AG04449 (cell line): ENCODE data around the gene KIF3A.

Experiments
- CTCF ChIA-PET: fragments of 350-600 bp; formaldehyde crosslinking; extraction: SDS; loops from one replicate; lab custom pipeline; 2021; ENCODE audit warnings: antibody characterized with exemption; lab: Yijun Ruan, JAX
- POLR2A ChIA-PET: fragments of 400-600, 350-600 bp; formaldehyde crosslinking; extraction: SDS; loops from one replicate; lab custom pipeline; 2020; ENCODE audit warnings: antibody characterized with exemption, inconsistent platforms; lab: Yijun Ruan, JAX
- DNase-seq: peaks from one replicate; pipeline ENCODE4 v3.0.0-alpha.2; 2010; ENCODE audit warnings: low read depth, low spot score
- H3K4me3 ChIP-seq: 2 replicates; pipeline ENCODE4 v1.5.1; 2011; ENCODE audit warnings: low read depth, mild to moderate bottlenecking, control low read depth, low read length
- CTCF ChIP-seq: IDR thresholded peaks from one replicate; pipeline ENCODE4 v1.5.1; 2011; ENCODE audit warnings: mild to moderate bottlenecking, moderate library complexity, low read length, control low read depth, inconsistent platforms; ENCODE audit not compliant: insufficient read depth; ENCODE audit errors: missing control alignments

The KIF3A gene

GRCh38 chr5:132678735-132679134 lies 58.6 kb downstream of the KIF3A start:
- TF ChIP-seq CTCF: no peak
- no peak for DNase-seq
- ChIA-PET POLR2A (no interaction called here), CTCF (interaction anchor here (1.2 to 1.8 kb wide), 3 partner anchors 9 to 151 kb away, joined by 3 to 5 read pairs (median 4); no protein-coding TSS in a partner anchor)
- H3K4me3 ChIP-seq: no peak overlapping the region

DNA sequence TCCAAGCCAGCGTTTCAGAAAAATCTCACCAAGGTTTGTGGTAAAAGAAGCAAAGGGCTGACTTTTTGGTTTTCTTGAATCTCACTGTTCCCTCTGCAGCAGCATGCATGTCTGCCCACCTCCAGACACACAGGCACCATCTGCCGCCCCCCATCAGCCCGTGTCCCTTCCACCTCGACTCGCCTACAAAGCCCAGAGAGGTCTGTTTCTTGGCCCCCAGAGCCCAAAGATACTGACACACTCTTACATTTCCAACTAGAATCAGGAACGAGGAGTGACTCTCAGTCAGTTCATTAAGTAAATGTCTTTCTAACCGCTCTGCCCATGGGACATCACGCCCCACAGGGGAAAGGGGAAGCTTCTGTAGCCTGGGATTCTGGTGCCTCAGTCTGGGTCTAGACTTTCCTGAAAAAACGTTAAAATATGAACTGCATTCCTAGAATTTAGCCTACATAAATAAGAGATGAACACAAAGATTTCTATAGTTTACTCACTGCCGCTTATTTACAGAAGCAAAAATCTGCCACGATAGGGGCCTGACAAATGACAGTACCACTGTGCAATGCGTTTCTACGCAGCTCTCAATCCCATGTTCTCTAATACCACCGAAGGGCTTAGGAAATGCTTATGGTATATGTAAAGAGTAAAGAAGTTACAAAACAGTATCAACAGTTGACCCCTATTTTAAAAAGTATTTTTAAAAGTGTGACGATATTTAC lies 59.5 kb downstream of the KIF3A start:
- ChIA-PET POLR2A (no interaction called here), CTCF (interaction anchor here (0.6 to 1.9 kb wide), 6 partner anchors 9 to 291 kb away, joined by 3 to 8 read pairs (median 4); no protein-coding TSS in a partner anchor)
- DNase-seq: no peak
- no peak overlapping the region for H3K4me3 ChIP-seq
- TF ChIP-seq CTCF: no peak

GRCh38 chr5:132677191-132677590 lies 60.2 kb downstream of the KIF3A start:
- H3K4me3 ChIP-seq: no peak overlapping the region
- ChIA-PET POLR2A (no interaction called here), CTCF (interaction anchor here (0.9 to 1.9 kb wide), 7 partner anchors 9 to 290 kb away, joined by 3 to 8 read pairs (median 4); no protein-coding TSS in a partner anchor)
- peak; percentile 6 for TF ChIP-seq CTCF
- peak; percentile 59 for DNase-seq

DNA sequence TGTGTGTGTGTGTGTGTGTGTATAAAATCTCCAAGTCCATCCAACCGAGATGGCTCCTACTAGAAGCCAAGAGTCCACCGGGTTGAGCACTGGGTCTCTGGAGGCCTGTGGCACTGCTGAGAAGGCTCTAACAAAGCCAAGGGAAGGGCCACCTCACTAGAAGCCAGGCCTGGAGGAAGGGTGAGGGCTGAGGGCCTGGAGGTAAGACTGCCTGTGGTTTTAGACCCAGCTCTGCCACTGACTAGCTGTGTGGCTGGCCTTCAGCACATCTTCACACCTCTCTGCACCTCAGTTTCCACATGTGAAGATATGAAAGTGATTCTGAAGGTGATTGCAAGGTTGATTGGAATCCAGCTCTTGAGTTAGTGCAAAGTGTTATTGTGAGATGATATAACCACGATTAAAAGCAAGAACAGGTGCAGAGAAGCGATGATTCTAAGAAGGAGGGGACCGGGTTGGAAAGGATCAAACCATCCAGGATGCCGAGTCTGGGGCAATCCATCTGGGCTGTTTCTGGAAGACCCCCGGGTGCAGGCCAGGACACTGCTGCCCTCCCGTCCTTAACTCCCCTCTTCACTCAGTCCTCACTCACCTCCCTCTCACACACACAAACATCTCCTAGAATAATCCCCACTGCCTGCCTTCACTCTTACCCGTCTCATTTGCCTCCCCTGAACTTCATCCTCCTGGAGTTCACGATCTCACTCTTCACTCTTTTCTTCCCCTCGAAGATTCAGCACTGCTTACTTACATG lies 61.2 kb downstream of the KIF3A start:
- no peak for DNase-seq
- no peak for TF ChIP-seq CTCF
- ChIA-PET CTCF (interaction anchor here (0.7 to 1.9 kb wide), 6 partner anchors 14 to 289 kb away, joined by 3 to 6 read pairs (median 3); no protein-coding TSS in a partner anchor), POLR2A (no interaction called here)
- H3K4me3 ChIP-seq: no peak overlapping the region

DNA sequence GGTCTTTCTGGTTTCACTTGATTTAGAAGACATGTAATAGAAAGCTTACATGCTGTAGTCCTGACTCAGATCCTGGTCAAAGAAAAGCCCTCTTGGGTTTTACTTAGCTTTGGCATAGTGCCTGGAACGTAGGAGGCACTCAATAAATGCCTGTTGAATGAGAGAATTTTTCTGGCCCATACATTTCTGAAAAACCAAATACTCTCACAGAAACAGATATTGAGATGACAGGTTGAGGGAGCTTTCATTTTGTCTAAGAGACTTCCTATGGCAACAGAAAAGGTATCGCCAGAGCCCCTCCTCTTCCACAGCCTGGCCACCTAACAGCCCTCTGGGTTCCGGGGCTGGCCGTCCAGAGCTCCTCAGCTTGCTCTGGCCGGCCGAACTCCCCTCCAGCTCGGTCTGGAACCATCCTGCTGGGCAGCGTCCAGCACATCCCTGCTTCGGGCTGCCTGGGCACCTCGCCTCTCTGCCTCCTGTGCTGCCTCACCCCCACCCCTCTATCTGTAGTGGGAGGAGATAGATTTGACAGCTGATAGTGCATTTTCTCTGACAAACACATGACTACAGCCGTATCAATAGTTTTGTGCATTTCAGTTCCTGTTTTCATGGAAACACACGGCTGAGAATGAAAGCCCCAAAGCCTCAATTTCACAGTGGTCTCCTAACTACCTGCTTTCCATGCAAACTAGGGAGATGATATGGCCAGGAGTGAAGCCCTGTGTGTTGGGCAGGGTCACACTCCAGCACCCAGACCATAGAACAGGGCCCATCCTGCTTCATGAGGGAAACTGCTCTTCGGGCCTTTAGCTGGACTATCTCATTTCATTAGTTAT lies 62.5 kb downstream of the KIF3A start:
- no peak overlapping the region for H3K4me3 ChIP-seq
- ChIA-PET CTCF (interaction anchor here (0.8 to 1.2 kb wide), 3 partner anchors 17 to 155 kb away, joined by 3 to 5 read pairs (median 3); partner anchors contain the start of gene IL13), POLR2A (interaction anchor here (0.6 kb wide), 1 partner anchor 194 kb away, joined by 3 read pairs; no protein-coding TSS in a partner anchor)
- peak; percentile 91 for DNase-seq
- no peak for TF ChIP-seq CTCF
